GM12801 (cell line): ENCODE data around the gene SRPRB.

Experiments used
- TF ChIP-seq, protein P1 (sequence below): IDR thresholded peaks from one replicate; pipeline ENCODE4 v1.5.1; 2011; ENCODE audit warnings: control low read depth; ENCODE audit not compliant: insufficient read length; ENCODE audit errors: extremely low read depth

The SRPRB gene

DNA sequence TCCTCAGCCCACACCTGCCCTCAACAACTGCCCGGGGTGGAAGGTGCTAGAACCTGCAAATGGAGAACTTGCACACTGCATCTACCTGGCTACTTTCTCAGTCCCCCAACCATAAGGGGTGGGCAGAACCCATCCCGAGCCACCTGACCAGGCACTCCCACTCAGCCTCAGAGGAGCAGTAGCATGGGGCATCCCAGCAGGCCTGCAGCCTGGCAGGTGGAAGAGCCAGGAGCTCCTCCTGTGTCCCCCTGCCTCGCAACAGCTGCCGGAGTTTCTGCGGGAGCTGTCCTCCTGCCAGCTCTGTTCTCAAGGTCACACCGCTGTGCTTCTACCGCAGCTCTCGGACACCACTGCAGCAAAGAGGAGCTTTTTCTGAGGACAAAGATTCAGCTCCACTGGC is 62.6 kb downstream of the SRPRB start:
- TF ChIP-seq, protein P1, sequence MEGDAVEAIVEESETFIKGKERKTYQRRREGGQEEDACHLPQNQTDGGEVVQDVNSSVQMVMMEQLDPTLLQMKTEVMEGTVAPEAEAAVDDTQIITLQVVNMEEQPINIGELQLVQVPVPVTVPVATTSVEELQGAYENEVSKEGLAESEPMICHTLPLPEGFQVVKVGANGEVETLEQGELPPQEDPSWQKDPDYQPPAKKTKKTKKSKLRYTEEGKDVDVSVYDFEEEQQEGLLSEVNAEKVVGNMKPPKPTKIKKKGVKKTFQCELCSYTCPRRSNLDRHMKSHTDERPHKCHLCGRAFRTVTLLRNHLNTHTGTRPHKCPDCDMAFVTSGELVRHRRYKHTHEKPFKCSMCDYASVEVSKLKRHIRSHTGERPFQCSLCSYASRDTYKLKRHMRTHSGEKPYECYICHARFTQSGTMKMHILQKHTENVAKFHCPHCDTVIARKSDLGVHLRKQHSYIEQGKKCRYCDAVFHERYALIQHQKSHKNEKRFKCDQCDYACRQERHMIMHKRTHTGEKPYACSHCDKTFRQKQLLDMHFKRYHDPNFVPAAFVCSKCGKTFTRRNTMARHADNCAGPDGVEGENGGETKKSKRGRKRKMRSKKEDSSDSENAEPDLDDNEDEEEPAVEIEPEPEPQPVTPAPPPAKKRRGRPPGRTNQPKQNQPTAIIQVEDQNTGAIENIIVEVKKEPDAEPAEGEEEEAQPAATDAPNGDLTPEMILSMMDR: no peak

DNA sequence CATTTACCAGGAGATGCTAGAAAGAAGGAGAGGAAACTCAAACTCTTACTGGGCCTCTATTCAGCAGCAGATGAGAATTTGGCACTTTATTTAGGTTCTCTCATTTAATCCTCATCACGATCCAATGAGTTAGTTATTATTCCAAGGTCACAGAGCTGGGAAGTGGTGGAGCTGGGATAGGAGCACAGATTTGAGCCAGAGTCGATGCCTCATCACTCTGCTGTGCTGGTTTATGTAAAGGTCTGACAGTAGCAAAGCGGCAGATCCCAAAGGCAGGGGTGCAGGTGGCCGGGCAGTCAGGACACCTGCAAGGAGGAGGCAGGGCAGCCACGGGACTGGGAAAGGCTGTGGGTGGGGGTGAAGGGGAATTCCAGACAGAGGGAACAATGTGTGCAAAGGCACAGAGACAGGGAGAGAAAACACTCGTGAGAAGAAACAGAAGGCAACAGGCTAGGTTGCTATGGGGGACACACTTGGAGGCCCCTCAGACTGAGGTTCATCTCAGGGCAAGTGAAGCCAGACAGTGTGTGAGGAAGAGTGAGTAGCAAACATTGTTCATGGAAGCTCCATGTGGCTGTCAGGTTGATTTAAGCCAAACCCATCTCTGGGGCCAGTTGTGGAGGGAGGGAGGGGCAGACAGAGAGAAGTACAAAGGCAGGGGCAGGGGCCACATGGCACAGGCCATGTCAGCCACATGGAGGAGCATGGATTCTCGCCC is 63.3 kb downstream of the SRPRB start:
- TF ChIP-seq, protein P1: no peak

DNA sequence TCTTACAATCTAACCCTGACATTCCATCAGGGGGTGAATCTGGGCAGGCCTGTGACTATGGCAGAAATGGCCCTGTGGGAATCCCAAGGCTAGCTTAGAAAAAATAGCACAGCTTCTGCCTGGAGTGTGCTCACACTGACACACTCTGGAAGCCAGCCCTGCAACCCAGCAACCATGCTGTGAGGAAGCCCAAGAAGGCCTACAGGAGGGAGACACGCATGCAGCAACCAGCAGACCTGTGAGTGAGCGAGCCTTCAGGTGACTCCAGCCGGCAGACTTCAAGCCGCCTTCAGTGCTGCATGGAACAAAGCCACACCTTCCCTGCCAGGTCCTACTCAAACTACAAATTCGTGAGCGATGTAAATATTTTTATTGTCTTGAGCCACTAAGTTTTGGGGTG is 64.0 kb downstream of the SRPRB start:
- TF ChIP-seq, protein P1: no peak

DNA sequence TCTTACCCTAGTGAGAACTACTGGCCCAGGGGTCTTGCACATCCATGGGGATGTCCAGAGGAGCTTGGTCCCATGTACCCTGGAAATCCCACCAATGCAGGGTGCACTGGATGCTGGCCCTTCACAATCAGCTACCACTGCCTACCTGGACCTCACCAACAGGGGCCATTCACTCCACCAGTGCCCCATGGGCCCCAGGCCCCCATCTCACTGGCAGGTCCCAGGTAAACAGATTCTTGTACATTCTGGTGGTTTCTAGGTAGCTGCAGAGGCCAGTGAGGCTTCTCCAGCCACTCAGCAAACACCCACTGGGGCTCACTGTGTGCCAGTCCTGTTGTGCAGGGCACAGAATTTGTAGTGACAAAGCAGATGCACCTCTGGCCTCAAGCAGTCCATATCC is 65.2 kb downstream of the SRPRB start:
- TF ChIP-seq, protein P1: no peak
